NOMO-1 treated with DMSO at 0.1 percent for 48 hours (cell line): ENCODE data around the gene GLIPR2.

Experiments
- DNase-seq: peaks from one replicate; lab custom pipeline; 2025; ENCODE audit not compliant: unreplicated experiment; lab: John Stamatoyannopoulos, UW

The GLIPR2 gene

GRCh38 chr9:36192196-36192595, 55.7 kb downstream of the GLIPR2 start:
- DNase-seq = no peak

- DNase-seq = no peak
Measured at GRCh38 chr9:36193023-36193422, 56.5 kb downstream of the GLIPR2 start.

- no peak for DNase-seq
Measured at GRCh38 chr9:36194326-36195000, 57.9 kb downstream of the GLIPR2 start.

- DNase-seq = no peak
Measured at GRCh38 chr9:36204906-36205547, 68.5 kb downstream of the GLIPR2 start.

GRCh38 chr9:36207016-36207415, 70.5 kb downstream of the GLIPR2 start:
- no peak for DNase-seq

- DNase-seq = no peak
Measured at GRCh38 chr9:36207546-36208012, 71.0 kb downstream of the GLIPR2 start.

GRCh38 chr9:36208521-36209253, 72.2 kb downstream of the GLIPR2 start:
- no peak for DNase-seq

- no peak for DNase-seq
Measured at GRCh38 chr9:36210722-36211121, 74.2 kb downstream of the GLIPR2 start.

GRCh38 chr9:36211510-36211909, 75.0 kb downstream of the GLIPR2 start:
- no peak for DNase-seq

GRCh38 chr9:36213387-36213786, 76.9 kb downstream of the GLIPR2 start:
- no peak for DNase-seq
